HL-60 (cell line): Measurements from ENCODE around the gene KIF7.

Experiments used
- DNase-seq, 2 experiments: peaks; one replicate each; pipeline ENCODE4 v3.0.0-alpha.2; 2010 to 2020; ENCODE audit warnings: low read depth in 1 of 2, low spot score in 1 of 2
- H3K27ac ChIP-seq: fragments of 250-450 bp; sonication (Bioruptor Pico); replicated peaks from 2 replicates; pipeline ENCODE4 v1.5.1; 2020; ENCODE audit warnings: mild to moderate bottlenecking, moderate library complexity
- H3K27me3 ChIP-seq: fragments of 250-450 bp; sonication (Bioruptor Pico); 2 replicates; pipeline ENCODE4 v1.5.1; 2021; ENCODE audit warnings: mild to moderate bottlenecking, moderate library complexity; ENCODE audit not compliant: insufficient read depth, poor library complexity, severe bottlenecking
- H3K4me3 ChIP-seq: replicated peaks from 2 replicates; pipeline ENCODE4 v1.5.1; 2011; ENCODE audit warnings: mild to moderate bottlenecking, control low read depth, low read length; ENCODE audit not compliant: insufficient read depth
- CTCF ChIP-seq: IDR thresholded peaks from one replicate; pipeline ENCODE4 v1.5.1; 2011; ENCODE audit warnings: low read length, control low read depth, inconsistent platforms; ENCODE audit not compliant: insufficient read depth
- GABPA ChIP-seq: IDR thresholded peaks from 2 replicates; pipeline ENCODE4 v1.6.1; 2012; ENCODE audit warnings: low read depth
- POLR2AphosphoS5 ChIP-seq: IDR thresholded peaks from 2 replicates; pipeline ENCODE4 v1.6.1; 2012; ENCODE audit warnings: low read depth
- REST ChIP-seq: IDR thresholded peaks from 2 replicates; pipeline ENCODE4 v1.6.1; 2012; ENCODE audit warnings: low read depth; ENCODE audit not compliant: insufficient replicate concordance
- SPI1 ChIP-seq: IDR thresholded peaks from 2 replicates; pipeline ENCODE4 v1.6.1; 2012; ENCODE audit warnings: low read depth, mild to moderate bottlenecking, borderline replicate concordance

KIF7 gene

GRCh38 chr15:89664441-89665350 is 9.4 kb upstream of the KIF7 start:
- DNase-seq, result no peak
- Histone ChIP-seq H3K27me3 (peaks cover 14% of the 10 kb centered on the region), H3K27ac (no peak overlapping the region), H3K4me3 (no peak overlapping the region)
- TF ChIP-seq GABPA (no peak), REST (no peak), CTCF (no peak), POLR2AphosphoS5 (no peak), SPI1 (no peak)

GRCh38 chr15:89662893-89663626 is 7.8 kb upstream of the KIF7 start:
- Histone ChIP-seq H3K27ac (no peak overlapping the region), H3K4me3 (no peak overlapping the region), H3K27me3 (peaks cover 14% of the 10 kb centered on the region)
- DNase-seq, result no peak
- no peak for TF ChIP-seq GABPA
- no peak for TF ChIP-seq SPI1
- TF ChIP-seq CTCF, result no peak
- TF ChIP-seq REST, result no peak
- TF ChIP-seq POLR2AphosphoS5, result no peak

GRCh38 chr15:89660556-89660955 is 5.3 kb upstream of the KIF7 start:
- peaks cover 19% of the 10 kb centered on the region for H3K27me3 ChIP-seq
- TF ChIP-seq POLR2AphosphoS5 (no peak), REST (no peak), SPI1 (no peak), GABPA (no peak), CTCF (no peak)
- H3K27ac ChIP-seq, result no peak overlapping the region
- no peak overlapping the region for H3K4me3 ChIP-seq
- DNase-seq, result no peak
